DND-41 (cell line): ENCODE measurements around the gene UTP18.

Experiments
- ATAC-seq: fragments of 200-7000 bp; cut with Tn5 transposase; 3 replicates; pipeline ENCODE4 v1.9.1; 2021; ENCODE audit warnings: low read depth; ENCODE audit not compliant: insufficient read depth
- DNase-seq: peaks from one replicate; pipeline ENCODE4 v3.0.0-alpha.2; 2020
- H2AFZ ChIP-seq: 2 replicates; pipeline ENCODE4 v1.6.0; 2012; ENCODE audit warnings: low read depth, low read length
- H3K27ac ChIP-seq: 2 replicates; pipeline ENCODE4 v1.5.1; 2012; ENCODE audit warnings: low read length, inconsistent platforms
- H3K27me3 ChIP-seq: fragments of 200-600 bp; sonication (generic); 2 replicates; pipeline ENCODE4 v1.6.0; 2012; ENCODE audit warnings: low read length, mild to moderate bottlenecking, inconsistent platforms; ENCODE audit not compliant: insufficient read depth, poor library complexity
- H3K36me3 ChIP-seq: 2 replicates; pipeline ENCODE4 v1.5.1; 2012; ENCODE audit warnings: low read length, inconsistent platforms; ENCODE audit not compliant: insufficient read depth
- H3K4me1 ChIP-seq: 2 replicates; pipeline ENCODE4 v1.5.1; 2012; ENCODE audit warnings: mild to moderate bottlenecking, low read length; ENCODE audit not compliant: insufficient read depth
- H3K4me2 ChIP-seq: 2 replicates; pipeline ENCODE4 v1.6.0; 2012; ENCODE audit warnings: mild to moderate bottlenecking, moderate library complexity, low read length, inconsistent platforms; ENCODE audit not compliant: insufficient read depth
- H3K4me3 ChIP-seq, 2 experiments: fragments of 200-600 bp in 1 of 2; shearing (Covaris generic) in 1 of 2; 2 replicates each; pipeline ENCODE4 v1.5.1; 2012 to 2016; ENCODE audit warnings: inconsistent platforms in 2 of 2, low read length in 2 of 2, mild to moderate bottlenecking in 2 of 2, low read depth in 1 of 2, moderate library complexity in 1 of 2
- H3K79me2 ChIP-seq: 2 replicates; pipeline ENCODE4 v1.6.0; 2012; ENCODE audit warnings: low read length, inconsistent platforms; ENCODE audit not compliant: insufficient read depth
- H3K9ac ChIP-seq: 2 replicates; pipeline ENCODE4 v1.6.0; 2012; ENCODE audit warnings: low read depth, mild to moderate bottlenecking, inconsistent platforms, low read length, moderate library complexity
- H3K9me3 ChIP-seq: 2 replicates; pipeline ENCODE4 v1.5.1; 2012; ENCODE audit warnings: low read length, moderate library complexity, mild to moderate bottlenecking, inconsistent platforms; ENCODE audit not compliant: insufficient read depth, severe bottlenecking
- H4K20me1 ChIP-seq: 2 replicates; pipeline ENCODE4 v1.6.0; 2012; ENCODE audit warnings: low read length; ENCODE audit not compliant: insufficient read depth
- EZH2 ChIP-seq: IDR thresholded peaks from 3 replicates; pipeline ENCODE4 v1.6.1; 2012; ENCODE audit warnings: borderline replicate concordance, low read depth, mild to moderate bottlenecking, moderate library complexity, low read length, inconsistent platforms; ENCODE audit not compliant: severe bottlenecking
- TF ChIP-seq, protein P1 (sequence below): IDR thresholded peaks from 2 replicates; pipeline ENCODE4 v1.5.1; 2012; ENCODE audit warnings: borderline replicate concordance, low read length, moderate library complexity, mild to moderate bottlenecking; ENCODE audit not compliant: poor library complexity, severe bottlenecking; ENCODE audit errors: extremely low read depth

The UTP18 gene

DNA sequence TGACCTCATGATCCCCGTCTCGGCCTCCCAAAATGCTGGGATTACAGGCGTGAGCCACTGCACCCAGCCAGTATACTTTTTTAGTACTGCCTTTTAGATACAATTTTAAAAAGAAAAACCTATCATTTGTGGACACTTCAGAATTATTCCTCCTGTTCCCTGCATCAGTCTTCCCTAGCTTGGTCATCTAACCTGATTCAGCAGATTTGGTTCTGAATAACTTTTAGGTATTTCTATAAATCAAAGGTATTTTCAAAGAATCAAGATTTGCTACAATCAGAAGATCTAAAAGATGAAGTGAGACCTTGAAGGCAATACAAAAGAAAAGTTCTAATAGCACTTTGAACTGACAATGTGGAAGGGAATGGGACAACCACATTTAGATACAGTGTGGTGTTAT lies 30.5 kb upstream of the UTP18 start:
- DNase-seq (no peak), ATAC-seq (no peak)
- Histone ChIP-seq H3K27me3 (no peaks in the 10 kb centered on the region), H3K4me1 (no peaks in the 10 kb centered on the region), H3K79me2 (peaks cover 80% of the 10 kb centered on the region), H3K4me2 (no peak overlapping the region), H3K36me3 (peaks cover 9% of the 10 kb centered on the region), H3K27ac (no peak overlapping the region), H2AFZ (no peak overlapping the region), H3K9me3 (no peaks in the 10 kb centered on the region), H3K9ac (no peak overlapping the region), H4K20me1 (peaks cover 28% of the 10 kb centered on the region; the same call in 1 of the 2 replicates), H3K4me3 (no peak overlapping the region)
- no peak for TF ChIP-seq EZH2
- TF ChIP-seq, protein P1, sequence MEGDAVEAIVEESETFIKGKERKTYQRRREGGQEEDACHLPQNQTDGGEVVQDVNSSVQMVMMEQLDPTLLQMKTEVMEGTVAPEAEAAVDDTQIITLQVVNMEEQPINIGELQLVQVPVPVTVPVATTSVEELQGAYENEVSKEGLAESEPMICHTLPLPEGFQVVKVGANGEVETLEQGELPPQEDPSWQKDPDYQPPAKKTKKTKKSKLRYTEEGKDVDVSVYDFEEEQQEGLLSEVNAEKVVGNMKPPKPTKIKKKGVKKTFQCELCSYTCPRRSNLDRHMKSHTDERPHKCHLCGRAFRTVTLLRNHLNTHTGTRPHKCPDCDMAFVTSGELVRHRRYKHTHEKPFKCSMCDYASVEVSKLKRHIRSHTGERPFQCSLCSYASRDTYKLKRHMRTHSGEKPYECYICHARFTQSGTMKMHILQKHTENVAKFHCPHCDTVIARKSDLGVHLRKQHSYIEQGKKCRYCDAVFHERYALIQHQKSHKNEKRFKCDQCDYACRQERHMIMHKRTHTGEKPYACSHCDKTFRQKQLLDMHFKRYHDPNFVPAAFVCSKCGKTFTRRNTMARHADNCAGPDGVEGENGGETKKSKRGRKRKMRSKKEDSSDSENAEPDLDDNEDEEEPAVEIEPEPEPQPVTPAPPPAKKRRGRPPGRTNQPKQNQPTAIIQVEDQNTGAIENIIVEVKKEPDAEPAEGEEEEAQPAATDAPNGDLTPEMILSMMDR = no peak

DNA sequence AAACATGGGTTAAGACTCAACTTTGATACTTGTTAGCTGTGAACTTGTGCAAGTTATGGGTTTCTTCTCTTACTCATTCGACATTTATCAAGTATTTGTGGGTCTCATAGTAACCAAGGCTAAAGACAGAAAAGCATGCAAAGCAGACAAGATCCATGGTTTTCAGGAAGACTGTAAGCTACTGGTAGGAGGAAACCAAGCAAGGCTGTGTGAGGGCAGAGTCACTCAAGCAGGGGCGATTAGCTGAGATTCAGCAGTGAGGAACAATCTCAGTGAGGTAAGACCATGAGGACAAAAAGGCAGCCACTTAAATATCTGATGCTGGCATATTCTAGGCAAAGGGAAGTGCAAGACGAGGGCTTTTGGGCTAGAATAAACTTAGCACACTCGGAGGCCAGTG lies 30.0 kb upstream of the UTP18 start:
- Histone ChIP-seq H3K27me3 (no peaks in the 10 kb centered on the region), H3K4me2 (no peak overlapping the region), H3K79me2 (peaks cover 81% of the 10 kb centered on the region), H3K36me3 (0 out of 2 replicates have a peak, but pooled peaks cover 6% of the 10 kb centered on the region), H3K27ac (no peak overlapping the region), H3K9ac (no peak overlapping the region), H3K4me3 (no peak overlapping the region), H4K20me1 (peaks cover 27% of the 10 kb centered on the region; the same call in 1 of the 2 replicates), H3K9me3 (no peaks in the 10 kb centered on the region), H3K4me1 (no peaks in the 10 kb centered on the region), H2AFZ (no peak overlapping the region)
- ATAC-seq (no peak), DNase-seq (no peak)
- no peak for TF ChIP-seq EZH2
- TF ChIP-seq, protein P1 = no peak

DNA sequence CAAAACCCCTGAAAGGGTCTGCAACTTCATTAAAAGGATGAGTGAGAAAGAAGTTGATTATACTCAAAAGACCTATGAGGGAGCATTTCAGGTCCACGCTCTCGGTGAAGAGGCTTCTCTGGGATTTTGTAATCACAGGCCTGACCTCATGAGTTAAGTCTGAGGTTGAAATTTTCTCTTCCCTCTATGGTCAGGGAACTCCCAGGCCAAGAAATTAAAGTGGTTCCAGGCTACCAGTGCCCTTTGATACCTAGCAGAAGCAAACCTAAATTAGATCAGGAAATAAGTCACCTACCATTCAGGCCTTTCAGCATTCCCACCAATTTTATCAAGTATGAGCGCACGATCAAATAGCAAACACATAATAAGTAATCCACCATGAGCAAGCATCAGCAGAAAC lies 28.3 kb upstream of the UTP18 start:
- no peaks in the 10 kb centered on the region for H3K9me3 ChIP-seq
- H3K79me2 ChIP-seq = peaks cover 87% of the 10 kb centered on the region
- no peak overlapping the region for H3K9ac ChIP-seq
- H3K4me2 ChIP-seq = no peak overlapping the region
- H3K4me1 ChIP-seq = no peaks in the 10 kb centered on the region
- no peaks in the 10 kb centered on the region for H3K27me3 ChIP-seq
- TF ChIP-seq EZH2 = no peak
- TF ChIP-seq, protein P1 = no peak
- no peak overlapping the region for H3K27ac ChIP-seq
- H4K20me1 ChIP-seq = peaks cover 30% of the 10 kb centered on the region; the same call in 1 of the 2 replicates
- H3K4me3 ChIP-seq = no peak overlapping the region
- ATAC-seq (no peak), DNase-seq (no peak)
- H2AFZ ChIP-seq = no peak overlapping the region
- H3K36me3 ChIP-seq = 0 out of 2 replicates have a peak, but pooled peaks cover 4% of the 10 kb centered on the region

DNA sequence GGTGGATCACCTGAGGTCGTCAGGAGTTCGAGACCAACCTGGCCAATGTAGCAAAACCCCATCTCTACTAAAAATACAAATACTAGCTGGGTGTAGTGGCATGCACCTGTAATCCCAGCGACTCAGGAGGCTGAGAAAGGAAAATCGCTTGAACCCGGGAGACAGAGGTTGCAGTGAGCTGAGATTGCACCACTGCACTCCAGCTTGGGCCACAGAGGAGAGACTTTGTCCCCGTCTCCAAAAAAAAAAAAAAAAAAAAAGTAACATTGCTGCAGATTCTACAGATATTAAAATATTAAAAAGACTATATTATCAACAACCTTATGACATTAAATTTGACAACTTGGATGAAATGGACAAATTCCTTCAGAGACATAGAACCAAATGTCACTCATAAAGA lies 26.2 kb upstream of the UTP18 start:
- H2AFZ ChIP-seq = no peak overlapping the region
- H3K4me1 ChIP-seq = no peaks in the 10 kb centered on the region
- H3K27ac ChIP-seq = no peak overlapping the region
- no peak overlapping the region for H3K4me3 ChIP-seq
- no peak for TF ChIP-seq EZH2
- TF ChIP-seq, protein P1 = no peak
- peaks cover 90% of the 10 kb centered on the region for H3K79me2 ChIP-seq
- no peak for ATAC-seq
- no peaks in the 10 kb centered on the region for H3K27me3 ChIP-seq
- H3K9ac ChIP-seq = no peak overlapping the region
- H3K9me3 ChIP-seq = no peaks in the 10 kb centered on the region
- H3K4me2 ChIP-seq = no peak overlapping the region
- no peak for DNase-seq
- peaks cover 26% of the 10 kb centered on the region; the same call in 1 of the 2 replicates for H4K20me1 ChIP-seq
- peaks cover 10% of the 10 kb centered on the region; the same call in 1 of the 2 replicates for H3K36me3 ChIP-seq
